Measurements from ENCODE around the gene NRIP1.

DNA sequence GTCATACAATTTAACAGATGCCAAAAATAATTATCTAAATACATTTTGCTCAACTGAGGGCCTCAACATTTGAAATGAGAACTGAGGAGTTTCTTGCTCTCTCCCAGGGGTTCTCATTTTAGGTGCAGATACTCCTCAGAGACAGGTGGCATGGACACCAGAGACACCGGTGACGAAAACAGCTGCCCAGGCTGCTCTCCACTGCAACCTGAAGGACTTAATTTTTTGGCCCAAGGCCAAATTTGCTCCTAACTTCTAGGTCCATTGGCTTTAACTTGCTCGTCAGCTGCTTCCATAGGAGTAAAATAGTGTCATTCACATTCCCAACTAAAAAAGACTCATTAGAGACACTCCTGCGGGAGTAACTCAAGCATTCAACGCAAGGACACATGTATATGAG is 87.0 kb downstream of the NRIP1 start:
- TF ChIP-seq, protein P1, sequence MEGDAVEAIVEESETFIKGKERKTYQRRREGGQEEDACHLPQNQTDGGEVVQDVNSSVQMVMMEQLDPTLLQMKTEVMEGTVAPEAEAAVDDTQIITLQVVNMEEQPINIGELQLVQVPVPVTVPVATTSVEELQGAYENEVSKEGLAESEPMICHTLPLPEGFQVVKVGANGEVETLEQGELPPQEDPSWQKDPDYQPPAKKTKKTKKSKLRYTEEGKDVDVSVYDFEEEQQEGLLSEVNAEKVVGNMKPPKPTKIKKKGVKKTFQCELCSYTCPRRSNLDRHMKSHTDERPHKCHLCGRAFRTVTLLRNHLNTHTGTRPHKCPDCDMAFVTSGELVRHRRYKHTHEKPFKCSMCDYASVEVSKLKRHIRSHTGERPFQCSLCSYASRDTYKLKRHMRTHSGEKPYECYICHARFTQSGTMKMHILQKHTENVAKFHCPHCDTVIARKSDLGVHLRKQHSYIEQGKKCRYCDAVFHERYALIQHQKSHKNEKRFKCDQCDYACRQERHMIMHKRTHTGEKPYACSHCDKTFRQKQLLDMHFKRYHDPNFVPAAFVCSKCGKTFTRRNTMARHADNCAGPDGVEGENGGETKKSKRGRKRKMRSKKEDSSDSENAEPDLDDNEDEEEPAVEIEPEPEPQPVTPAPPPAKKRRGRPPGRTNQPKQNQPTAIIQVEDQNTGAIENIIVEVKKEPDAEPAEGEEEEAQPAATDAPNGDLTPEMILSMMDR (IDR thresholded peaks at IDR 0.05; ENCODE audit: poor library complexity, severe bottlenecking) = no peak
- TF ChIP-seq POLR2AphosphoS5 (IDR thresholded peaks at IDR 0.05) (no peak), RAD21 (conservative IDR thresholded peaks at IDR 0.05) (no peak), EP300 (conservative IDR thresholded peaks at IDR 0.05; ENCODE audit: poor library complexity, severe bottlenecking) (no peak), EZH2 (IDR thresholded peaks at IDR 0.05; ENCODE audit: borderline replicate concordance, insufficient read depth, low read length, poor library complexity, severe bottlenecking) (no peak), TAF1 (IDR thresholded peaks at IDR 0.05; ENCODE audit: low read depth) (no peak), SMC3 (conservative IDR thresholded peaks at IDR 0.05; ENCODE audit: poor library complexity) (no peak)
- TF ChIP-seq, protein P2, sequence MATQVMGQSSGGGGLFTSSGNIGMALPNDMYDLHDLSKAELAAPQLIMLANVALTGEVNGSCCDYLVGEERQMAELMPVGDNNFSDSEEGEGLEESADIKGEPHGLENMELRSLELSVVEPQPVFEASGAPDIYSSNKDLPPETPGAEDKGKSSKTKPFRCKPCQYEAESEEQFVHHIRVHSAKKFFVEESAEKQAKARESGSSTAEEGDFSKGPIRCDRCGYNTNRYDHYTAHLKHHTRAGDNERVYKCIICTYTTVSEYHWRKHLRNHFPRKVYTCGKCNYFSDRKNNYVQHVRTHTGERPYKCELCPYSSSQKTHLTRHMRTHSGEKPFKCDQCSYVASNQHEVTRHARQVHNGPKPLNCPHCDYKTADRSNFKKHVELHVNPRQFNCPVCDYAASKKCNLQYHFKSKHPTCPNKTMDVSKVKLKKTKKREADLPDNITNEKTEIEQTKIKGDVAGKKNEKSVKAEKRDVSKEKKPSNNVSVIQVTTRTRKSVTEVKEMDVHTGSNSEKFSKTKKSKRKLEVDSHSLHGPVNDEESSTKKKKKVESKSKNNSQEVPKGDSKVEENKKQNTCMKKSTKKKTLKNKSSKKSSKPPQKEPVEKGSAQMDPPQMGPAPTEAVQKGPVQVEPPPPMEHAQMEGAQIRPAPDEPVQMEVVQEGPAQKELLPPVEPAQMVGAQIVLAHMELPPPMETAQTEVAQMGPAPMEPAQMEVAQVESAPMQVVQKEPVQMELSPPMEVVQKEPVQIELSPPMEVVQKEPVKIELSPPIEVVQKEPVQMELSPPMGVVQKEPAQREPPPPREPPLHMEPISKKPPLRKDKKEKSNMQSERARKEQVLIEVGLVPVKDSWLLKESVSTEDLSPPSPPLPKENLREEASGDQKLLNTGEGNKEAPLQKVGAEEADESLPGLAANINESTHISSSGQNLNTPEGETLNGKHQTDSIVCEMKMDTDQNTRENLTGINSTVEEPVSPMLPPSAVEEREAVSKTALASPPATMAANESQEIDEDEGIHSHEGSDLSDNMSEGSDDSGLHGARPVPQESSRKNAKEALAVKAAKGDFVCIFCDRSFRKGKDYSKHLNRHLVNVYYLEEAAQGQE (IDR thresholded peaks at IDR 0.05; ENCODE audit: borderline replicate concordance) = no peak

Measured in neural cell (in vitro differentiated cells).